HG03378 (cell line): ENCODE results near the gene PRELID2.
"Not testable (repeated sequence)": the region's sequence is repeated elsewhere in the genome, so short reads cannot be mapped to it uniquely, and the experiment has no call there.

Experiments used
- ATAC-seq: cut with Tn5 transposase; IDR thresholded peaks from one replicate; pipeline ENCODE4 v1.9.1; 2021; ENCODE audit warnings: mild to moderate bottlenecking, moderate library complexity; ENCODE audit not compliant: unreplicated experiment

The PRELID2 gene

DNA sequence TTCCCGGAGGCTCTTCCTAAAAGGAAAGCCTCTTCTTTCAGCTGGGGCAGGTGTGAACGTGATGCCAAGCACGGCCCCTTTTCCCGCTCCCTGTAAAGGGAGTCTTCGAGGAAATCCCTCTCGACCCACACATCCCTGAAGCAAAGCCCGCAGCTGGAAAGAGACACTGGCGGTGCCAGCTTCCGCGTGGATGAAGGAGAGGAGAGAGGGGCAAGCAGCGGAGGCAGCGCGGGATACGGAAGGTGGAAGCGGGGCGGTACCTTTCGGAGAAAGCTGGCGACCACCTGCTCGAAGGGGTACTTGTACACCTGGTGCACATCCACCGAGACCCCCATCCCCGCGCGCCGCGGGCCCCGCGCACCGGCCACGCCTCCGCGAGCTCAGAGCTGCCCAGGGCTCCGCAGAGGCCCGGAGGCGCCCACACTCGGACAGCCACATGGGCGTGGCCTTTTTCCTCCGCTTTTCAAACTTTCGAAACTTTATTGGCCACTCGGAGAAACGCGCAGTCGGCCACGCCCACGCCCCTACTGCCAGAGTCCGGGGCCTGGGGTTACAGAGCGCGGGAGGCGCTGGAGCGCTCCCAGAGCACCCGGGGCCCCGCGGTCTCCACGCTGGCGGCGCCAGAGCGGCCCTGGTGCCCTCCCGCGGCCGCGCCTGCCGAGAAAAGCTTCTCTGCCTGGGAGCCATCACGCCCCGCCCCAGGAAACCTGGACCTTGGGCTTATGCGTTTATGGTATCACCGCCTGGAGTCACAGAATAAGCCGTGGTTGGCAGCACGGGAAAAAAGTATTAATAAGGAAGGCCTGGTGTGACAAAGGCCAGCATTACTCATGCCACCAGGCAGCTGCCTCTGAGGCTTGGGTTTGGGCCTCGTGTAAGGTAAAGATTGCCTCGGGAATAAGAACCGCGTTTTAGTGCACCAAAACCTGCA is at the start of gene PRELID2:
Gene PRELID2 (minus strand): TSS at position 426 of the 931 bp plus-strand sequence. CDS start 91 bp downstream, at position 335.
- ATAC-seq, result peak; percentile 82

DNA sequence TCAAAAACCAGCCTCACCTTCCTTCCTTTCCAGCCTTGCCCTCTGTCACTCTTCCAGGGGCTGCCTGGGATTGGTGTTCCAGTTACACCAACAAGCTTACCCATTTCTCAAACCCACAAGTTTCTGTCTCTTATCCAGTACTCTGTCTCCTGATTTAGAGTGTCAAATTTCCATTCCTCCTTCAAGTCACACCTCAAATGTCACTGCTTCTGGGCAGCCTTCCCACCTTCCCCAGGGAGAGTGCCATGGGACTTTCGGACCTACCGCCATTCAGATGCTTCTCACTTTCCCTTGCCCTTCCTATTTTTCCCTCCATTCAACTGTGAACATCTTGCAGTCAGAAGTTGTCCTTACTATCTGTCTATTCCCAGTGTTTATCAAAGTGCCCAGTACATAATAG is 39.6 kb upstream of the PRELID2 start:
- ATAC-seq, result no peak

DNA sequence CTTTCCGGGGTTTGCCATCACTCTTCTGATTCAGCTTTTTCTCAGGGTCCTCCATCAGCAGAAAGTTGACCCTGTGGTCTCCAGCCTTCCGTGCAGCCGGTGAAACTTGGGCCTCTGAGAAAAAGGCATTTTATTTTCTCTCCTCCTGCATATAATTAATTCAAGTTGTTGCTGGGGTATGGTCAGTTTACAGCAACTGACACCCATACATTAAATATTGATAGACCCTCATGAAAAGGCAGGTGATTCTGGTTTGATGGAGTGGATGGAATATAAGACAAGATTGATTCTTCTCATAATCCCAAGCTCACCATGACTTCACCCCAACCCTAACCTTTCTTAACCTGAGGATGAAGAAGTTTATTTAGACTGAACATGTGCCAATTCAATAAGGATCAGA is 37.8 kb upstream of the PRELID2 start, which contains the start of gene GRXCR2:
Gene GRXCR2 (minus strand): TSS at position 101 of the 400 bp plus-strand sequence. CDS start 46 bp downstream, at position 55.
- ATAC-seq, result no peak

DNA sequence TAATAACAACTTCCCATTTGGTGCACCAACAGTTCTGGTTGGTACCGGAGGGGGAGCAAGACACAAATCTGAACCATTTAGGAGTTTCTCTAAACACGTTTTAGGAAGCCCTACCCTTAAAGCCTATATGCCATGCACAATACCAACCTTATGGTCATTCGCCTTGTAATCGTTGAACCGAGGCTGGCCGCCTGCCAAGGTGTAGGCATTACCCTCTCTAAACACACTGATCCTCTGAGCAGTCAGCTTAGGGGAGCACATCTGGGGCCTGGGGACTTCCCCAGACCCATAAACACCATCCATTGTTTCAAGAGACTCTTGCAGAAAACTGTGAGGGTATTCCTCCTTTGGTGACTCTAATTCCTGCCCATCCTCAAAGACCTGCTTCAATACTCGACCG is 37.3 kb upstream of the PRELID2 start:
- no peak for ATAC-seq

DNA sequence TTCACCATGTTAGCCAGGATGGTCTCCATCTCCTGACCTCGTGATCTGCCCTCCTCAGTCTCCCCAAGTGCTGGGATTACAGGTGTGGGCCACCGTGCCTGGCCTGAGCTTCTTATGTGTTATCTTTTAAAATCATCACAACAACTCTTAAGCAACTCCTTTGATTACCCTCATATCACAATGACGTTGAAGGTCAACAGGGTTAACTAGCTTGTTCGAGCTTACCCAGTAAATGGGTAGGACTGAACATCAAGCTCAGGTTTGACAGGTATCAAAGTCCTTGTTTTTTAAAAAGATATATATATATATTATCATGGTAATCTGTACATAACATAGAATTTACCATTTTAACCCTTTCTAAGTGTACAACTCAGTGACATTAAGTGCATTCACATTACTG is 34.6 kb upstream of the PRELID2 start:
- ATAC-seq, result no peak

DNA sequence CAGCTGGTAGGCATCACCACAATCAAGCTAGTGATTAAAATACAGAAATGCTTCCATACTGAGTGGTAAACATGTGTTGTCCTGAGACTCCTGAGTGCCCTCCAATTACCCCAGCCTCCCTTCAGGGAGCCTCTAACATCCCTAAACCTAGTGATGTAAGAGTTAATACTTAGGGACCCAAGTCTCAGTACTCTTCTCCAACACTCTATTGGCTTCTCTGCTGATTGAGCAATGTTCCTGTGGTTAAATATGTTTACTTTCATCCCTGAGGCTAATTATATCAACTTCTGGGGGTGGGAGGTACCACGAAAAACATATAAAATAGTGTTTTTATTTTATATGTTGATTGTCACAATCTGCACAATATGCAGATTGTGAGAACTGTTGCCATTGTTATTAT is 32.7 kb upstream of the PRELID2 start:
- ATAC-seq, result no peak

DNA sequence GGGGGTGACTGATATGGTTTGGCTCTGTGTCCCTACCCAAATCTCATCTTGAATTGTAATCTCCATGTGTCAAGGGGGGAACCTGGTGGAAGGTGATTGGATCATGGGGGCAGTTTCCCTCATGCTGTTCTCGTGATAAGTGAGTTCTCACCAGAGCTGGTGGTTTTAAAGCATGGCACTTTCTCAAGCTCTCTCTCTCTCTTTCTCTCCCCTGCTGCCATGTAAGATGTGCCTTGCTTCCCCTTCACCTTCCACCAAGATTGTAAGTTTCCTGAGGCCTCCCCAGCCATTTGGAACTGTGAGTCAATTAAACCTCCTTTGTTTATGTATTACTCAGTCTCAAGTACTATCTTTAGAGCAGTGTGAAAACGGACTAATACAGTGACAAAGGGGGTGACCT is 29.3 kb upstream of the PRELID2 start:
- ATAC-seq, result not testable (repeated sequence)

DNA sequence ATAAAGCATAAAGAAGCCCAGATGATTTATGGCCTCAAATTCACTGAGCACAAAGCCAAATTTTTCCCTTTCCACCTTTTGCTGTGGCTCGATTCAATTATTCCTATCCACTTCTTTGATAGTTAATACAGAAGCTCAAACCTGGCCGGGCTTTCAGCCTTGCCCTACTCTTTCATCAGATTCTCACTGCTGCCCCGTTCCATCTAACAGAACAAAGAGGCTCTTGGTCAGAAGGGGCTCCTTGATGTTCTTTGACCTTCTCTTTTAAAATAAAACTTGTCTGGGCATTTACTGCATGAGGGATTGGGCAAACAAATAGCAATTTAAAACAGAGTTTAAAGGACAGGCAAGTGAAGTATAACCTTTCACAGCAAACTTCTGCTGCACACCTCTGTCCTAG is 27.9 kb upstream of the PRELID2 start:
- ATAC-seq, result no peak

DNA sequence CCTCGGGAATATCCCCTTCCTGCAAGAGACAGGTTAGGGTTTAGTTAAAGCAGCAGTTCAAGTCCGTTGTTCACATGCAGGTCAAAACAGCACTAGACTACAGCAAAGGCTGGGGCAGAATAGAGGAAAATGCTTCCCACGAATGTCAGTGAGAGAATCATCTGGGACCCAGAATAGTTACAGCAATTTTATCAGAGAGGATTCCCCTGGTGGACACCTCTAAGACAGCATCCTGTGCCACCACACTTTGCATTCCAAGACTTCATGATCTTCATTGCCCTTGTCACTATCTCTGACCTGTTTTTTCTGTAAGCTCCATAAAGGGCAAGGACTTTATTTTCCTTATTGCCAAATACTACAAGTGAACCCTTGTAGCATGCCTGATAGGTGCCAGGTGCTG is 24.8 kb upstream of the PRELID2 start:
- no peak for ATAC-seq

DNA sequence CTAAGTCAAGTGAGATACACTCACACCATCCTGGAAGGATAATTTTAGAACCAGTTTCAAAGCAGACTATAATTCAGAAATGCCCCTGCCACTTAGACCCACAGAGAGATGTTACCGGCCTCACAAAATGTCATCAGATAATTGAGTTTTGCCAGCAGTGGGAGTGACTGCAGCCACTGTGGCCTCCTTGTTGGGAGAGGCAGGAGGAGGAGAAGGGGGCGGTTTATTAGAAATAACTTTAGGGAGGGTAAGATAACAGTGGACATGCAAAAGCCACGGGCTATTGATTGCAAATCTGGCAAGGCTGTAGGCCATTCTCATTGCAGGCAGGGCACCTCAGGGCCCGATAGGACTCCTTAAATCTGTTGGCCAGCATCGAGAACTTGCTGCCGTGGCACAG is 24.3 kb upstream of the PRELID2 start:
- ATAC-seq, result no peak

DNA sequence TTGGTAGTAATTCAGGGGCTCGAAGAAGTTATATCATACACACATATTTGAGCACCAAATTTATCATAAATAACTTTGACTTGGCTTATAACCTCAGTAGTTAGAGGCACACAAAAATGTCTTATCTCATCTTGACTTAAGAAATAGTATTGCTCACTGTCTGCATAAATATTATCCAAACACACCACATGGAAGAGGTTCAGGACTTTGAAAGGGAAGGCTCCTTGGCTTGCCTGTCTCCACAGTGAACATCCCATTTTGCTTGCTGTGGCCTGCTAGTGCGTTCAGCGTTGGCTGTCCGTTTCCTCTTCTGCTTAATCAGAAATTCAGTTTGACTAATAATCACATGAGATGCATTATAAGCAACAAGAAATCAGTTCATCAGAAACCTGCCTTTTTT is 23.8 kb upstream of the PRELID2 start:
- ATAC-seq, result no peak

DNA sequence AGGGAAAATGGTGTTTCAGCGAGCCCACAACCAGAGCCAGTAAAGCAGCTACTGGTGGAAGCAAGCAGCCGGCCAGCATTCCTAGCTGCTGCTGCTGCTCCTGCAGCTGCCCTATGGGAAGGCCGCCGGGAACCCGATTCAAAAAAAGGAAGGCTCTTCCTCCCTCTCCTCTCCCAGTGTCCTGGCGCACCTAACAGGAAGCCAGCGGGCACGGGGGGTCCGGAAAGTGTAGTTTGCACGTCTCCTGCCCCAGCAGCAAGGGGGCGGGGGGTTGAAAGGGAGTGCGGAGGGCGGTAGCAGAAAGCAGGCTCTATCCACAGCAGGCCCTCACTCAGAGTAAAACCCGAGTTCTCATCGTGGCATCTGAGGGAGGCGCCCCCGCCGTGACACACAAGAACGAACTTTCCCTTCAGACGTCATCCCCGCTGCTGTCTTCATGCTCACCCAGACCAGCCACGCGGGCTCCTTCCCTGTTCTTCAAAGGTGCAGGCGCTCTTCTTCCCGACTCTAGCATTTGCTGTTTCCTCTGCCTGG is 21.2 kb upstream of the PRELID2 start:
- no peak for ATAC-seq

DNA sequence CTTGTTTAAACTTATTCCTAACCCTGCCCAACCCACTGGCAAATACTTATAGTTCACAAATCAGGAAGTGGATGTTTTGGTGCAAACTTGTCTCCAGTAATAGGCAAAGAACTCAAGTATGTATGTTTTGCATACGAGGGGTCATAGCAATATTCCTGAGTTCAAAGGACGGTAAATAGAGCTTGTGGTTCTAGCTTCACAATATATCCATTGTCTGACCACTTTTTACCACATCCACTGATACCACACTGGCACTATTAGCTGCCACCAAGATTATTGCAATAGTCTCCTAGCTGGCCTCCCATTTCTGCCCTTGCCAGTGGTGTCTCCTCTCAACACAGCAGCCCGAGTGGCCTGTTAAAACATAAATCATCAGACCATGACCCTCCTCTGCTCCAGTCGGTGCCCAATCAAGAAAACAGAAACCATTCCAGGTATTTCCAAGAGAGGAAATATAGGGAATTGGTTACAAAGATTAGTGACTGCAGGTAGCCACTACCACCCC is 20.7 kb upstream of the PRELID2 start:
- ATAC-seq, result no peak

DNA sequence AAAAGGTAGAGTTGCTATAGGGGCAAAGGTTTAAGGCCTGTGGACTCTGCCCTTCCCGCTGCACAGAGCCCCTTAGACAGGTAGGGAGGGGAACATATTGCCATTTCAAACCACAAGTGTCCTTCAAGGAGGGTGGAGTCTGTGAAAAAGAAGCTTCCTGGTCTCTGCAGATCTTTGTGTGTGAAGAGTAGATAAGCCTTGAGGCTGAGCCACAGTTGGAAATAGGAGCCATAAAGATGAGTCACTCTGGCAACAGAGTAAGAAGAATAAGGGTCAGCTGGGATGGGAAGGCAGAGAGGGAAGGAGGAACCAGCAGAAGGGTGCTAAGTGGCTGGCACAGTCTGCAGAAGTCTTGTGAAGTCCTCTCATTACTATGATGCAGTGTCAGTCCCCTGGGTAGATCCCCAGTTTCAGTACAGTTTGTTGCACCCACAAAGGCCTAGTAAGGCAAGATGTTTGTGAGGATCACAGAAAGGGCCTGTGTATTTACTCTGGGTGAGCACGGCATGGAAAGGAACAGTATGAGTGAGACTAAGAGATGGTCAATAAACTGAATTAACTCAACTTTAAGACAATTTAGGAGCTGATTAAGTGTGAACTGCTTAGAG is 19.6 kb upstream of the PRELID2 start:
- ATAC-seq, result no peak

DNA sequence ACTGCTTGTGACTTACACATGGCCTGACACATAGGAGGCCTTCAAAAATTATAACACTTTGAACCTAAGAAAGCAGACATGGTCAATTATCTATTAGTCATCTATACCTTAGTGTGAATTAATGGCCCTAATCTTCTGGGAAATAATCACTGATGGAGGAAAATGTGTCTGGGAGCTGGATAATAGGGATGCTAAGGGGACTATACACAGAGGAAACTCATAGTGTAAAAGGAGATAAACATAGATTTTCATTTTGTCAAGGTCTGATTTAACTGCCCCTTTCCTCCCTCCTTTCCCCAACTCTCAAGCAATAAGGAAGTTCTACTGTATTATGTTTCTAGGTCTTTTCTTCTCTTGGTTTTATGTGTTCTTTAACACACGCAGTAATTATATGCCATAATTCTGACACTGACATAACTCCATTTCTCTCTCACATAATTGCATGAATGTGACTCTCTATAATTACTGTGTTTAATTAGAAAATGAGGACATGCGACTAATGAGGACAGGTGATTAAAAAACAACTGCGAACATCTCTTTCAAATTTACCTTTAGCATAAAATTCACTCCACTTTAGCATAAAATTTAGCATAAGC is 18.7 kb upstream of the PRELID2 start:
- no peak for ATAC-seq

DNA sequence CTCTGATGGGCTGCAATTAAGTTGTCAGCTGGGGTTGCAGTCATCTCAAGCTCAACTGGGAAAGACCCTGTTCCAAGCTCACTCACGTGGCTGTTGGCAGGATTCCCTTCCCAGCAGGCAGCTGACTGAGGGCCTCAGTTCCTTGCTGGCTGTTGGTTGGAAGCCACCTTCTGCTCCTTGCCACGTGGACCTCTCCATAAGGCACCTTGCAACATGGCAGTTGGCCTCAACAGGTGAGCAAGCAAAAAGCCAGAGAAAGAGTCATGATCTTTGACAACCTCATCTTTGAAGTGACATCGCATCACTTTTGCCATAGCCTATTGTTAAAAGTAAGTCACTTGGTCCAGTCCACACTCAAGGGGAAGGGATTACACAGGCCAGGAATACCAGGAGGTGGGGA is 17.8 kb upstream of the PRELID2 start:
- ATAC-seq, result no peak

DNA sequence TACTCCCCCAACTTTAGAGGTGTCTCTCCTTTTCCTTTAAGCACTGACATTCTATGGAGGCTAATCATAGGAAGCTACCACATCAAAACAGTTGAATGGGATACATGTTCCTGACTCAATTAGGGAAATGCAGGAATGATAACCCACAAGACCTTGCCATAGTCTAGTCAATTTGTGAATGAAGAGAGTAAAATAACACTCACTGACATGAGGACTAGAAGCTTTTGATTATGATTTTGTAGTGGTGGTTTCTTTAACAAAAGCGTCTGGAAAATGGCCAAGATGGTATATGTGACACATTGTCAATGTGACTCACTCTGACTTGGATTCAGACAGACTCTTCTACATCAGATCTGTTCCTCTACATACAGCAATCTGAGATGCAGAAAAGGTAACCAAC is 13.7 kb upstream of the PRELID2 start:
- ATAC-seq, result no peak

DNA sequence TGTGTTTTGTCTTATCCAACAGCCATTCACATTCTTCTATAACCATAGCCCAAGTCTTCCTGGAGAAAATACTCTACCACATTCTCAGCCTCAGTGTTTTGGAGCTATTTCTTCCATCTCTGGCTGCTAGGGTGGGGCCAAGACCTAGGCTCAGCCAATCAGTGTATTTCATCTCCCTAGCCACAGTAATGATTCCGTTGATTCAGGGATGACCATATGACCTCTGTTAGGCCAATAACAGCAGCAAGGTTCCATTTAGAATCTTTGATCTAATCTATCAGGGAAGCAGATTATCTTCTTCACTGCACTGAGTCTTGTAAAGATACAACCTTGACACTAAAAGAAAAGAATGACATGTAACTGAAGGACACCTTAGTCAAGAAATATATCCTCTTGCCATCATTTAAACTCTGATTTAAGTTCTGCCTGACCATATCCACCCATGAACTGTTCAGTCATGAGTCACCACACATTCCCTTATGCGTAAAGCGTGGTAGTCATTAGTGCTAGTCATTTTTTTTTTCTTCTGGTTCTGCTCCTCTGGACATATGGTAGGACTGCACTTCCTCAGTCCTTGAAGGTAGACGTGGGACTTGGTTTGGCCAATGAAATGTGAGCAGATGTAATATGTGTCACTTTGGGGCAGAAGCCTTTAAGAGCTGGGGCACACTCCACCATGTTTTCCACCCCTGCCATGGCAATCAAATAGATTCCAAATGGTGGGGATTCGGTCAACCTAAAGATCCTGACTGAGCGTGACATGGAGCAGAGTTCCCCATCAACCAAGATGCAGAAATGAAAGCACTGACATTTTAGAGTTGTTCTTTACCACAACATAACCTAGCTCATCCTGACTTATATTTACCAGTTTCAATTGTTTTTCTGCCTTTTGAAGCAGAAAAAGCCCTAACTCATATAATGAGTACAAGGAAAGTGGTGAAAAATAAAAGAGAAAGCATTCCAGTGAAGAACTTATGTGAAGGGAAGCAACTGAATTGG is 12.7 kb upstream of the PRELID2 start:
- no peak for ATAC-seq

DNA sequence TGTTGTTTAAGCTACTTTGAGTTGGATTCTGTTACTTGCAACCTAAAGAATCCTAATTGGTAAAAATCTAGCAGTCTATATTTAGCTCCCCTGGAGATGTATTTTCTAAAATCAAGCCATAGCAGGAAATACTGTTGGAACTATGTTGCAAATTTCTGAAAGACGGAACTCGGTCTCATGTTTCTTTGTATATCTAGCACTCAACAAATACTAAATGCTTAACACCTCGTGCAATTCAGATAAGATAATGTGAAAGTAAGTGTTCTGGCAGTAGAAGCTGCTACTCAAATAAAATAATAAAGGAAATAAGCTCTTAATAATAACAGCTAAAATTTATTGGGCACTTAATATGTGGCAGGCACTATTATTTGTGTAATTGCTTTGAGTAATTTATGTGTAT is 10.9 kb upstream of the PRELID2 start:
- no peak for ATAC-seq

DNA sequence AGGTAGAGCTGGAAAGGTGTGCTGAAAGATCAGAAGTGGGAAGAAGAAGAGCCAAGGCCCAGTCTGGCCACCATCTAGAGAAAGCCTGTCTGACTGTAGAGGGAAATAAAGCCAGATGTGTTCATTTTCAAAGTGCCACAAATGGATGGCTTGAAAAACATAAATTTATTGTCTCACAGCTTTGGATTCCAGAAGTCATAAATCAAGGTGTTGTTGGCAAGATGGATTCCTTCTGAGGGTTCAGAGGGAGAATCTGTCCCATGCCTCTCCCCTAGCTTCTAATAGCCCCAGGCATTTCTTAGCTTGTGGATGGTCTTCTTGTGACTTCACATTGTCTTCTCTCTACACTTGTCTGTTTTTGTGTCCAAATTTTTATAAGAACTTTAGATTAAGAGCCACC is 6.2 kb upstream of the PRELID2 start:
- no peak for ATAC-seq
